HL-60 (cell line): ENCODE data around the gene PRAC1.

ENCODE experiments used
- GABPA ChIP-seq: IDR thresholded peaks from 2 replicates; pipeline ENCODE4 v1.6.1; 2012; ENCODE audit warnings: low read depth
- POLR2AphosphoS5 ChIP-seq: IDR thresholded peaks from 2 replicates; pipeline ENCODE4 v1.6.1; 2012; ENCODE audit warnings: low read depth
- SPI1 ChIP-seq: IDR thresholded peaks from 2 replicates; pipeline ENCODE4 v1.6.1; 2012; ENCODE audit warnings: low read depth, mild to moderate bottlenecking, borderline replicate concordance
- TF ChIP-seq, protein P1 (sequence below): IDR thresholded peaks from one replicate; pipeline ENCODE4 v1.5.1; 2011; ENCODE audit warnings: low read length, control low read depth, inconsistent platforms; ENCODE audit not compliant: insufficient read depth
- TF ChIP-seq, protein P2 (sequence below): IDR thresholded peaks from 2 replicates; pipeline ENCODE4 v1.6.1; 2012; ENCODE audit warnings: low read depth; ENCODE audit not compliant: insufficient replicate concordance

DNA sequence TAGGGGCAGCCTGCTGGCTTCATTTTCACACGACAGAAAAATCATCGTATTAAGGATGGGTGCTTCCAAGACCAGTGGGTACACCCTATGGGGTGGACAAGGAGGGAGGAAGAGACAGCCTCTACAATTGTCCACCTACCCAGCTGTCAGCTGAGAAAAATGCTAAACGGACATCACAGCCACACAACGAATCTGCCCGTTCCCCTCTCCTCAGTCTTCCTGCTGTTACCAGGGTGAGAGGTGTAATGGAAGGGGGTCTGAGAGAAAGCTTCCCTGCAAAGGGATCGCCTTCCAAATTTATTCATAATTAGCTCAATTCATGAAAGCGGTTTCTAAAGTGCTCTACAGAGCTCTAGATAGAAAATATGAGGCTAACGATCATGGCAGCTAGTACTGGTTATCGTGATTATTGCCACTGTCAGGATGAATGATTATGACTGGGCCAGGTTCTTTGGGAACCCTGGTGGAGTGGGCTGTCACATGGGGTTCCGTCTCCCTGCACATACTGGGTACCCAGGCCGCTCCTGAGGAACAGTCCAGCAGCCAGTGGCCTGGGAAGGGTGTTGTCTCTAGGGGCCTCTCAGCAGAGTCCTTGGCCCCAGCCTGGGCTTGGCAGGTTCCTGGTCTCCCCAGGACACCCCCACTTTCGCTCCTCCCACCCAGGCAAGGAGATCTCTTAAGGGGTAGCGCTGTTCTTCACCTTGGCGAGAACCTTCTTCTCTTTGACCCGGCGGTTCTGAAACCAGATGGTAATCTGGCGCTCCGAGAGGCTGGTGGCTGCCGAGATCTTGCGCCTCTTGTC is 4.0 kb upstream of the PRAC1 start:
- TF ChIP-seq, protein P1, sequence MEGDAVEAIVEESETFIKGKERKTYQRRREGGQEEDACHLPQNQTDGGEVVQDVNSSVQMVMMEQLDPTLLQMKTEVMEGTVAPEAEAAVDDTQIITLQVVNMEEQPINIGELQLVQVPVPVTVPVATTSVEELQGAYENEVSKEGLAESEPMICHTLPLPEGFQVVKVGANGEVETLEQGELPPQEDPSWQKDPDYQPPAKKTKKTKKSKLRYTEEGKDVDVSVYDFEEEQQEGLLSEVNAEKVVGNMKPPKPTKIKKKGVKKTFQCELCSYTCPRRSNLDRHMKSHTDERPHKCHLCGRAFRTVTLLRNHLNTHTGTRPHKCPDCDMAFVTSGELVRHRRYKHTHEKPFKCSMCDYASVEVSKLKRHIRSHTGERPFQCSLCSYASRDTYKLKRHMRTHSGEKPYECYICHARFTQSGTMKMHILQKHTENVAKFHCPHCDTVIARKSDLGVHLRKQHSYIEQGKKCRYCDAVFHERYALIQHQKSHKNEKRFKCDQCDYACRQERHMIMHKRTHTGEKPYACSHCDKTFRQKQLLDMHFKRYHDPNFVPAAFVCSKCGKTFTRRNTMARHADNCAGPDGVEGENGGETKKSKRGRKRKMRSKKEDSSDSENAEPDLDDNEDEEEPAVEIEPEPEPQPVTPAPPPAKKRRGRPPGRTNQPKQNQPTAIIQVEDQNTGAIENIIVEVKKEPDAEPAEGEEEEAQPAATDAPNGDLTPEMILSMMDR, result no peak
- TF ChIP-seq POLR2AphosphoS5 (no peak), SPI1 (no peak), GABPA (no peak)
- TF ChIP-seq, protein P2, sequence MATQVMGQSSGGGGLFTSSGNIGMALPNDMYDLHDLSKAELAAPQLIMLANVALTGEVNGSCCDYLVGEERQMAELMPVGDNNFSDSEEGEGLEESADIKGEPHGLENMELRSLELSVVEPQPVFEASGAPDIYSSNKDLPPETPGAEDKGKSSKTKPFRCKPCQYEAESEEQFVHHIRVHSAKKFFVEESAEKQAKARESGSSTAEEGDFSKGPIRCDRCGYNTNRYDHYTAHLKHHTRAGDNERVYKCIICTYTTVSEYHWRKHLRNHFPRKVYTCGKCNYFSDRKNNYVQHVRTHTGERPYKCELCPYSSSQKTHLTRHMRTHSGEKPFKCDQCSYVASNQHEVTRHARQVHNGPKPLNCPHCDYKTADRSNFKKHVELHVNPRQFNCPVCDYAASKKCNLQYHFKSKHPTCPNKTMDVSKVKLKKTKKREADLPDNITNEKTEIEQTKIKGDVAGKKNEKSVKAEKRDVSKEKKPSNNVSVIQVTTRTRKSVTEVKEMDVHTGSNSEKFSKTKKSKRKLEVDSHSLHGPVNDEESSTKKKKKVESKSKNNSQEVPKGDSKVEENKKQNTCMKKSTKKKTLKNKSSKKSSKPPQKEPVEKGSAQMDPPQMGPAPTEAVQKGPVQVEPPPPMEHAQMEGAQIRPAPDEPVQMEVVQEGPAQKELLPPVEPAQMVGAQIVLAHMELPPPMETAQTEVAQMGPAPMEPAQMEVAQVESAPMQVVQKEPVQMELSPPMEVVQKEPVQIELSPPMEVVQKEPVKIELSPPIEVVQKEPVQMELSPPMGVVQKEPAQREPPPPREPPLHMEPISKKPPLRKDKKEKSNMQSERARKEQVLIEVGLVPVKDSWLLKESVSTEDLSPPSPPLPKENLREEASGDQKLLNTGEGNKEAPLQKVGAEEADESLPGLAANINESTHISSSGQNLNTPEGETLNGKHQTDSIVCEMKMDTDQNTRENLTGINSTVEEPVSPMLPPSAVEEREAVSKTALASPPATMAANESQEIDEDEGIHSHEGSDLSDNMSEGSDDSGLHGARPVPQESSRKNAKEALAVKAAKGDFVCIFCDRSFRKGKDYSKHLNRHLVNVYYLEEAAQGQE, result no peak
